Measurements from ENCODE around the gene BMP6. TPM values are rescaled to one million over a fixed set of nuclear protein-coding genes. Genes with fewer than 3 reads are reported as not detected.

BMP6 gene
- total and polyA plus RNA-seq, 10 of the 15 experiments (the other 5 are each of a cell fraction or from before 2014, with no cell fraction given) = 0.02 to 0.15 (median 0.05) TPM; not detected in 5

DNA sequence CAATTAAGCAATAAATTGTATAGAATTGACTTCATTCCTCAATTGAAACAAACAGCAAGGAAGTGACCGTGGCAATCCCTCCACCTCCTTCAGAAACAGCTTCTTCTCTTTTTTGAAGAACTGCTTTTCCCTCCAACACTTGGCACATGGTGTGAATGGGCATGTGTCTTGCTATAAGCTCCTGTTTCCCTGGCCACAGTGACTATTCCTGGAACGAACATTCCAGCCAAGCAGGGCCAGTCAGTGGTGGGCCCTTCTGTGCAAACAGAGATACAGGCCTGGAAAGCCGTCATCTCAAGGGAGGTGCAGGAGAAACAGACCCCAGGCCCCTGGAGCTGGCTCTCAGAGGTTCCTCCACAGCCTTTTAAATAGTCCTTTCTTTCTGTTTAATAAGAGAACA, 177.8 kb downstream of the BMP6 start:
- Histone ChIP-seq H3K9me3 (replicated peaks; ENCODE audit: control insufficient read depth, insufficient read depth, low read length) (no peaks in the 10 kb centered on the region), H4K20me1 (ENCODE audit: control insufficient read depth, insufficient read depth) (peaks cover 9% of the 10 kb centered on the region; the same call in 1 of the 2 replicates), H3K4me3 (no peak overlapping the region), H3K4me2 (ENCODE audit: control insufficient read depth, insufficient read depth) (no peak overlapping the region), H3K27ac (ENCODE audit: control insufficient read depth, insufficient read depth) (no peak overlapping the region), H3K27me3 (replicated peaks in 1 of 2; ENCODE audit: control insufficient read depth in 2 of 2, insufficient read depth in 2 of 2, low read length in 1 of 2) (no peaks in the 10 kb centered on the region), H3K4me1 (ENCODE audit: control insufficient read depth, insufficient read depth, low read length) (peaks cover 27% of the 10 kb centered on the region), H3K79me2 (ENCODE audit: control insufficient read depth, insufficient read depth, low read length) (peaks cover 39% of the 10 kb centered on the region), H3K9ac (ENCODE audit: control insufficient read depth, insufficient read depth, low read length) (no peak overlapping the region), H2AFZ (ENCODE audit: control insufficient read depth, low read depth, low read length) (no peak overlapping the region), H3K36me3 (ENCODE audit: control insufficient read depth in 2 of 2, insufficient read depth in 2 of 2, low read length in 1 of 2) (peaks cover 17 to 48% of the 10 kb centered on the region in 2 experiments)
- intact Hi-C loops (cut with micrococcal nuclease; ENCODE audit: unreplicated experiment) (no loop called here), in situ Hi-C loops (cut with MboI) (no loop called here)
- RAD21 ChIA-PET (ENCODE audit: unreplicated experiment) = no interaction called here
- no TSS peak for BruUV-seq (replicated peaks)
- no peak for ATAC-seq
- 95% methylated on average over 3 of the region's 3 CpGs for WGBS (ENCODE audit: insufficient coverage, insufficient replicate concordance, low lambda C conversion rate, missing lambda C conversion rate)
- DNase-seq (ENCODE audit: low read depth, low spot score) = no peak
- SMC1A ChIA-PET (ENCODE audit: uncharacterized antibody, unreplicated experiment) = interaction anchor here (1.1 to 2.0 kb wide), 4 partner anchors 9 to 89 kb away, joined by 3 to 6 read pairs (median 3); no protein-coding TSS in a partner anchor
- TF ChIP-seq CREB1 (IDR thresholded peaks at IDR 0.05; ENCODE audit: low read depth) (no peak), MEF2A (IDR thresholded peaks at IDR 0.05; ENCODE audit: insufficient read depth, low read depth, low read length) (no peak), SMAD5 (IDR thresholded peaks at IDR 0.05; ENCODE audit: low read depth) (no peak), KLF5 (IDR thresholded peaks at IDR 0.05; ENCODE audit: partially characterized antibody) (no peak), ZNF217 (IDR thresholded peaks at IDR 0.05) (no peak), ASH2L (IDR thresholded peaks at IDR 0.05; ENCODE audit: borderline replicate concordance, low read depth) (no peak), MYB (IDR thresholded peaks at IDR 0.05; ENCODE audit: borderline replicate concordance, low read depth, low read length) (no peak), MXI1 (IDR thresholded peaks at IDR 0.05; ENCODE audit: low read depth, low read length) (no peak)
- CTCF ChIA-PET = interaction anchor here (1.2 kb wide), 1 partner anchor 89 kb away, joined by 3 read pairs; no protein-coding TSS in a partner anchor
- no peak for FAIRE-seq
- POLR2A ChIA-PET = no interaction called here
